Measurements from ENCODE around the gene ADGRL3.

GRCh38 chr4:61555789-61556188 is 355.7 kb downstream of the ADGRL3 start:
- TF ChIP-seq CTCF (IDR thresholded peaks at IDR 0.05) (no peak), POLR2AphosphoS5 (IDR thresholded peaks at IDR 0.05) (no peak)

Measured in esophagus muscularis mucosa (tissue), 3 donors.